Upper lobe of right lung (tissue), 1 donor: ENCODE results near the gene MIF4GD. TPM values are rescaled to one million over a fixed set of nuclear protein-coding genes. Genes with fewer than 3 reads are reported as not detected.

Source experiments
- ATAC-seq: fragments of 200-7000 bp; cut with Tn5 transposase; one replicate; pipeline ENCODE4 v1.9.1; 2020; ENCODE audit warnings: mild to moderate bottlenecking, moderate library complexity
- DNase-seq: peaks from one replicate; pipeline ENCODE4 v3.0.0-alpha.2; 2020
- H3K27ac ChIP-seq: fragments of 200-600 bp; one replicate; pipeline ENCODE4 v1.8.0; 2022
- H3K27me3 ChIP-seq: fragments of 200-600 bp; one replicate; pipeline ENCODE4 v1.8.0; 2022; ENCODE audit warnings: mild to moderate bottlenecking
- H3K36me3 ChIP-seq: fragments of 200-600 bp; one replicate; pipeline ENCODE4 v1.8.0; 2022
- H3K4me1 ChIP-seq: fragments of 200-600 bp; one replicate; pipeline ENCODE4 v1.8.0; 2022
- H3K4me3 ChIP-seq: fragments of 200-600 bp; one replicate; pipeline ENCODE4 v1.8.0; 2022; ENCODE audit warnings: mild to moderate bottlenecking
- H3K9me3 ChIP-seq: fragments of 200-600 bp; one replicate; pipeline ENCODE4 v1.8.0; 2022
- intact Hi-C: fragments of 100-400 bp; cut with DNase I; formaldehyde crosslinking; loops from one replicate; pipeline ENCODE4 v1.11.0; 2022
- total RNA-seq: library from RNA; stranded (reverse); fragmentation: NEBNext Ultra II Directional; extraction: Animal tissue kit (Norgen Biotek cat#: 25700); gene quantifications from one replicate; pipeline ENCODE4 v1.2.1, GENCODE V29; 2021
- TF ChIP-seq, protein P1 (sequence below): fragments of 200-600 bp; IDR thresholded peaks from one replicate; pipeline ENCODE4 v1.8.0; 2022; ENCODE audit warnings: antibody characterized with exemption
- donor health status: DM: no; HTN: yes; CAD: no; lungs with severe emphysema.

MIF4GD gene
- total RNA-seq, 1 donor from 2014 or later = 25.7 TPM

DNA sequence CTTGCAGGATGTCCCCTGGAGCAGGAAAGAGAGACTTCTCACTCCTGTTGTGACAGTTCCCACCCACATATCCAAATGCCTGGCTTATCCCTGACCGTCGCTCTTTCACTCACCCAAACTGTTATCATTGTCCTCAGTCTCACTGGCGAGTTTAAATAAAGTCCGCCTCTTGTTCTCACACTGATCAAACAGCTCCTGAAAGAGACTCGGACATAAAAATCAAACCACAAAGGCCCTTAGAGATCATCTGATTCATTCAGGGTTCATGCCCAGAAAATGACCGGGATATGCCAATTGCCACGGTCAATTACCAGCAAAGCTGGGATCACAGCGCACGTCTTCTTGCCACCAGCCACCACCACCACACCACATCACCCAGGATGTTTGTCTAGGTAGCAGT, 29.5 kb downstream of the MIF4GD start:
- Histone ChIP-seq H3K9me3 (no peaks in the 10 kb centered on the region), H3K36me3 (peaks cover 100% of the 10 kb centered on the region), H3K27ac (peak overlapping the region; percentile 24), H3K4me3 (no peak overlapping the region), H3K27me3 (no peaks in the 10 kb centered on the region), H3K4me1 (no peaks in the 10 kb centered on the region)
- TF ChIP-seq, protein P1, sequence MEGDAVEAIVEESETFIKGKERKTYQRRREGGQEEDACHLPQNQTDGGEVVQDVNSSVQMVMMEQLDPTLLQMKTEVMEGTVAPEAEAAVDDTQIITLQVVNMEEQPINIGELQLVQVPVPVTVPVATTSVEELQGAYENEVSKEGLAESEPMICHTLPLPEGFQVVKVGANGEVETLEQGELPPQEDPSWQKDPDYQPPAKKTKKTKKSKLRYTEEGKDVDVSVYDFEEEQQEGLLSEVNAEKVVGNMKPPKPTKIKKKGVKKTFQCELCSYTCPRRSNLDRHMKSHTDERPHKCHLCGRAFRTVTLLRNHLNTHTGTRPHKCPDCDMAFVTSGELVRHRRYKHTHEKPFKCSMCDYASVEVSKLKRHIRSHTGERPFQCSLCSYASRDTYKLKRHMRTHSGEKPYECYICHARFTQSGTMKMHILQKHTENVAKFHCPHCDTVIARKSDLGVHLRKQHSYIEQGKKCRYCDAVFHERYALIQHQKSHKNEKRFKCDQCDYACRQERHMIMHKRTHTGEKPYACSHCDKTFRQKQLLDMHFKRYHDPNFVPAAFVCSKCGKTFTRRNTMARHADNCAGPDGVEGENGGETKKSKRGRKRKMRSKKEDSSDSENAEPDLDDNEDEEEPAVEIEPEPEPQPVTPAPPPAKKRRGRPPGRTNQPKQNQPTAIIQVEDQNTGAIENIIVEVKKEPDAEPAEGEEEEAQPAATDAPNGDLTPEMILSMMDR = no peak
- DNase-seq = no peak
- no peak for ATAC-seq
- intact Hi-C loops = no loop called here

DNA sequence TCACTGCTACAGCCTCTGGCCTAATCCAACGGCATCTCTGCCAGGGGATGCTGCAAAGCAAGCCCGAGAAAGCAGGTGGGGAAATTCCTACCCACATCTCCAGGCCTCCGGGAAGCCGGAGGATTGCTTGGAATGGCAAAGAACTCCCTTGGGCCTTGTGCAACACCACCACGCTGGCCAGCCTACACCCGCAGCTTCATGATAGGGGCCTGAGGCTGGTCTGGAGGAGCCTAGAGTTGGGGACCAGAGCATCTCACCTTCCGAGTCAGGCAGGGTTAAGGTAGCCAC, 29.9 kb downstream of the MIF4GD start:
- no peak overlapping the region for H3K27ac ChIP-seq
- DNase-seq = no peak
- intact Hi-C loops = no loop called here
- no peak overlapping the region for H3K4me3 ChIP-seq
- H3K27me3 ChIP-seq = no peaks in the 10 kb centered on the region
- H3K9me3 ChIP-seq = no peaks in the 10 kb centered on the region
- H3K36me3 ChIP-seq = peaks cover 100% of the 10 kb centered on the region
- ATAC-seq = no peak
- TF ChIP-seq, protein P1 = no peak
- no peaks in the 10 kb centered on the region for H3K4me1 ChIP-seq

DNA sequence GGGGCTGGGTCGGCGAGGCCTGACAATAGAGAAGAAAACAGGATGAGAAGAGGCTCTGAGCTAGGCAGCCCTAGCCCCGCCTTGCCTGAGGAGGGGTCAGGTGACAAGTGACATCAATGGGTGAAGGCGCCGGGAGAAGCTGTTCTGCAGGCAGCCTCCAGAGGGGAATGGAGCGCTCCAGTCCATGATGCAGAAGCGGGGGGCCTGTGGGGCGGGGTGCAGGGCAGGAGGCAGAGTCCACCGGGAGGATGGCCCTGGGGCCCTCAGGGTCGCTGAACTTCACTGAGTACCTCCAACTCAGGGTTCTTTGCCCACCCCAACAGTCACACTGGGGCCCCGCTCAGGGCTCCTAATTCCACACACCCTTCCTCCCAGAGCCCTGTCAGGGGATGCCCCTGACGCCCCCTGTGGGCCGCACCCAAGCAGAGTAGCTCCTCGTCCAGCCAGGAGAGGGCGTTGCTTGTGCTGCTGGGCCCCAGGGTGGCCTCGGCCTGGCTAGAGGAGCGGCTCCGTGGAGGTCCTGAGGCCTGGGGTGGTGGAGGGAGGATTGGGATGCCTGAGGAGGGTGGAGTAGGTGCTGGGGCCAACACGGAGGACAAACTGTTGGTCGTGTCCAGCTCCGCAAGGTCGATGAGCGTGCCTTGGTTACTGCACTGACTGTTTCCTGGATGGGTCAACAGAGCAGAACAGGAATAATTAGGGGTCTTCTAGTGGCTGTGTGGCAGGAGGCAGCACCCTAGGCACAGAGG, 30.5 kb downstream of the MIF4GD start:
- no peak overlapping the region for H3K27ac ChIP-seq
- TF ChIP-seq, protein P1 = peak; percentile 49
- intact Hi-C loops = no loop called here

DNA sequence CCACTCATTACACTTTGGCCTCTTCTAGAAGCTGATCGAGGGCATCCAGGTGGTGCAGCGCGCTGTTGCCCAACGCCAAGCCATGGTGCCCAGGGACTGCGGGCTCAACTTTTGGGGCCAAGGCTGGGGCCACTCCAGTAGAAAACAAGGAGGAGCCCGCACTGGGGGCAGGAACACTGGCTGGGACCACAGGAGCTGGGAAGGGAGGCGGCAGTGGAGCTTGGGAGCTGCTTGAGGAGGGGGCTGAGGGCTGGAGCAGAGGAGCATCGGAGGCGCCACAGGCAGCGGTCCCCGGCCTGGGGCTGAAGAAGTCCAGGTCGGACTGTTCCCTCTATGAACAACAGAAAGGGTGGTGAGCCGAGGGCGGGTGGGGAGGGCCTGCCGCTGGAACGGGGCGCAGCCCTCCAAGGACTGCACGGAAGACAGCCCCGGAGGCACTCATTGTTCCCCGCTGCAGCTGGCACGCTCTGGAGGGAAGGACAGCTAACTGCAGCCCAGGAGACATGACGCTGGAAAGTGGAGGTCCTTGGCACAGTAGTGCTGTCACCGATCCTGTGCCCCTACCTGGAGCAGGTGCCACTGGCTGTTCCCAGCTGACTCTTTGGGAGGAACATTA, 31.1 kb downstream of the MIF4GD start:
- ATAC-seq (no peak), DNase-seq (no peak)
- no peaks in the 10 kb centered on the region for H3K27me3 ChIP-seq
- H3K4me1 ChIP-seq = no peaks in the 10 kb centered on the region
- TF ChIP-seq, protein P1 = no peak
- no peak overlapping the region for H3K27ac ChIP-seq
- no peak overlapping the region for H3K4me3 ChIP-seq
- intact Hi-C loops = no loop called here
- H3K36me3 ChIP-seq = peaks cover 100% of the 10 kb centered on the region
- H3K9me3 ChIP-seq = no peaks in the 10 kb centered on the region

More for the DNA sequence above, 30.5 kb downstream of the MIF4GD start:
- ATAC-seq (peak; percentile 59), DNase-seq (no peak)
- H3K4me3 ChIP-seq = no peak overlapping the region
- peaks cover 100% of the 10 kb centered on the region for H3K36me3 ChIP-seq
- no peaks in the 10 kb centered on the region for H3K4me1 ChIP-seq
- no peaks in the 10 kb centered on the region for H3K27me3 ChIP-seq
- H3K9me3 ChIP-seq = no peaks in the 10 kb centered on the region

DNA sequence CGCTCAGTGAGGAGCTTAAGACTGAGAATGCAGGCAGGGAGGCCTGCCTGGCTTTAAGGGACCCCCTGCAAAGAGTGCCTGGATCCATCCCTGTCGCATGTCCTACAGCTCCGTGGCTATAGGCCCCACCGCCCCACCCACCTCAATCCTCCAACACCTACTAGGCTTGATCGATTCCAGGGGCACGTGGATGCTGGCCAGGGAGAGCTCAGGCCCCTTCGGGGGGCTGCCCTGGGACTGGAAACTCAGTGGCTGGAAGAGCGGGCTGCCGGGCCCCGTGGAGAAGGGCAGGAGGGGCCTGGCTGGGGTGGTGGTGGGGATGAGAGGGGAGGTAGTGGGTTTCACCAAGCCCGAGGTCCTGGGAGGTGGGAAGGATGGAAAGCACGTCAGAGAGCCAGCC, 31.8 kb downstream of the MIF4GD start:
- TF ChIP-seq, protein P1 = no peak
- DNase-seq (no peak), ATAC-seq (no peak)
- H3K36me3 ChIP-seq = peaks cover 100% of the 10 kb centered on the region
- H3K27ac ChIP-seq = no peak overlapping the region
- H3K27me3 ChIP-seq = no peaks in the 10 kb centered on the region
- H3K9me3 ChIP-seq = no peaks in the 10 kb centered on the region
- no peaks in the 10 kb centered on the region for H3K4me1 ChIP-seq
- H3K4me3 ChIP-seq = no peak overlapping the region
- intact Hi-C loops = no loop called here
